ENCODE measurements around the gene TFEB. TPM values are rescaled to one million over a fixed set of nuclear protein-coding genes. Genes with fewer than 3 reads are reported as not detected.

The TFEB gene
- polyA plus RNA-seq, 1 donor (not counting 4 experiments of a cell fraction or from before 2014, with no cell fraction given): 4.3 TPM

DNA sequence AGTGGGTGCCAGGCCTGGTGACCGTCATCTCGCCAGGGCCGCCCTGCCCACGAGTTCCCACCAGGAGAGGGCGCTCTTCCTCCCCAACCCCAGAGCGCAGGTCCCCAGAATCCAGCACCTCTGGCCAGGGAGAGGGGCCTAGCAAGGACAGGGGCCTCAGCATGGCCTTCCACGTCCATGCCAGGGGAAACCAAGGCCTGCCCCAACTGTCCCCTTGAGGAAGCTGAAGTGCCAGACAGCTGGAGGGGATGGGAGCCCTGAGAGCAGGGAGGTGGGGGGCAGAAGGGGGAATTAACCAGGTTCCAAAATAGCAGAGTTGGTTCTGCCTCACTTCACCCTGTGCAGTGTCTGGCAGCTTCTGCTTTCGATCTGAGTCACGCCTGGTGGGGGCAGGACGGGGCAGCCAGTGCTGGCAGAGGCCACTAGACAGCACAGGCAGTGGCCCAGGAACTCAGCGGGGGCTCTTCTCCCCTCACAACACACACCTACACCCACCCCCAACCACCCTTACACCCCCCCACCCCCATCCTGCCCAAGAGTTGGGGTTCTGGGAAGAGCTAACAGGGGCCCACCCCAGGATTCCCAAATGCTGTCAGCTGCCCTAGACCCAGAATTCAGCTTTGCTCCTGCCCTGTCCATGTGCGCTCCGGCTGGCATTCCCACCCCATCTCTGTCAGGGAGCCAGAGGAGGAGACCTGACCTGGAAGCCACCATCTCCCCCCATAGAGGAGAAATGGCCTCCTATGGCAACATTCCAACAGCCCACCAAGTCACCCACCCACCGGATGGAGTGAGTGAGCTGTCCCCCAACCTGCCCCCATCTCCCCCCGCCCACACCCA is 29.2 kb downstream of the TFEB start:
- Histone ChIP-seq H3K4me3 (ENCODE audit: control insufficient read depth in 2 of 3, extremely low read depth in 1 of 3, insufficient read depth in 2 of 3, low read depth in 1 of 3, low read length in 3 of 3) (no peak overlapping the region), H3K27ac (ENCODE audit: control insufficient read depth, insufficient read depth, low read length) (no peak overlapping the region), H3K9ac (ENCODE audit: control insufficient read depth, extremely low read depth, insufficient read depth, low read length) (no peak overlapping the region), H3K9me3 (ENCODE audit: control insufficient read depth, low read depth, low read length) (no peaks in the 10 kb centered on the region), H3K36me3 (ENCODE audit: control insufficient read depth in 2 of 2, extremely low read depth in 1 of 2, insufficient read depth in 2 of 2, low read length in 2 of 2) (peaks cover 0 to under 1% of the 10 kb centered on the region in 2 experiments), H3K9me1 (ENCODE audit: control insufficient read depth, extremely low read depth, insufficient read depth, low read length) (no peaks in the 10 kb centered on the region), H3K4me1 (ENCODE audit: control insufficient read depth, extremely low read depth, insufficient read depth, low read length) (peaks cover 23% of the 10 kb centered on the region), H3K4me2 (ENCODE audit: control insufficient read depth, extremely low read depth, insufficient read depth, low read depth, low read length) (peak overlapping the region; percentile 36), H3K79me2 (ENCODE audit: control insufficient read depth, insufficient read depth, low read length) (no peaks in the 10 kb centered on the region), H4K20me1 (ENCODE audit: control insufficient read depth, extremely low read depth, insufficient read depth, low read length) (no peaks in the 10 kb centered on the region), H2AFZ (ENCODE audit: control insufficient read depth, low read length) (peak overlapping the region; percentile 20), H3K27me3 (ENCODE audit: control insufficient read depth, extremely low read depth, insufficient read depth, low read length) (no peaks in the 10 kb centered on the region)
- TF ChIP-seq, protein P1, sequence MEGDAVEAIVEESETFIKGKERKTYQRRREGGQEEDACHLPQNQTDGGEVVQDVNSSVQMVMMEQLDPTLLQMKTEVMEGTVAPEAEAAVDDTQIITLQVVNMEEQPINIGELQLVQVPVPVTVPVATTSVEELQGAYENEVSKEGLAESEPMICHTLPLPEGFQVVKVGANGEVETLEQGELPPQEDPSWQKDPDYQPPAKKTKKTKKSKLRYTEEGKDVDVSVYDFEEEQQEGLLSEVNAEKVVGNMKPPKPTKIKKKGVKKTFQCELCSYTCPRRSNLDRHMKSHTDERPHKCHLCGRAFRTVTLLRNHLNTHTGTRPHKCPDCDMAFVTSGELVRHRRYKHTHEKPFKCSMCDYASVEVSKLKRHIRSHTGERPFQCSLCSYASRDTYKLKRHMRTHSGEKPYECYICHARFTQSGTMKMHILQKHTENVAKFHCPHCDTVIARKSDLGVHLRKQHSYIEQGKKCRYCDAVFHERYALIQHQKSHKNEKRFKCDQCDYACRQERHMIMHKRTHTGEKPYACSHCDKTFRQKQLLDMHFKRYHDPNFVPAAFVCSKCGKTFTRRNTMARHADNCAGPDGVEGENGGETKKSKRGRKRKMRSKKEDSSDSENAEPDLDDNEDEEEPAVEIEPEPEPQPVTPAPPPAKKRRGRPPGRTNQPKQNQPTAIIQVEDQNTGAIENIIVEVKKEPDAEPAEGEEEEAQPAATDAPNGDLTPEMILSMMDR (optimal IDR thresholded peaks at IDR 0.05 in 1 of 3, IDR thresholded peaks at IDR 0.05 in 1 of 3, conservative IDR thresholded peaks at IDR 0.05 in 1 of 3; ENCODE audit: extremely low read depth in 1 of 3, insufficient read depth in 2 of 3, low read length in 3 of 3): peak in 2 of 3 experiments; percentile 67 to 88
- TF ChIP-seq EZH2 (IDR thresholded peaks at IDR 0.05; ENCODE audit: low read length): no peak
- DNase-seq (ENCODE audit: low read depth, low spot score) (no peak), FAIRE-seq (peak; percentile 32)
- dilution Hi-C loops (cut with MboI; ENCODE audit: extremely low pct_ligation_motif_present, low sequenced_read_pairs): no loop called here

DNA sequence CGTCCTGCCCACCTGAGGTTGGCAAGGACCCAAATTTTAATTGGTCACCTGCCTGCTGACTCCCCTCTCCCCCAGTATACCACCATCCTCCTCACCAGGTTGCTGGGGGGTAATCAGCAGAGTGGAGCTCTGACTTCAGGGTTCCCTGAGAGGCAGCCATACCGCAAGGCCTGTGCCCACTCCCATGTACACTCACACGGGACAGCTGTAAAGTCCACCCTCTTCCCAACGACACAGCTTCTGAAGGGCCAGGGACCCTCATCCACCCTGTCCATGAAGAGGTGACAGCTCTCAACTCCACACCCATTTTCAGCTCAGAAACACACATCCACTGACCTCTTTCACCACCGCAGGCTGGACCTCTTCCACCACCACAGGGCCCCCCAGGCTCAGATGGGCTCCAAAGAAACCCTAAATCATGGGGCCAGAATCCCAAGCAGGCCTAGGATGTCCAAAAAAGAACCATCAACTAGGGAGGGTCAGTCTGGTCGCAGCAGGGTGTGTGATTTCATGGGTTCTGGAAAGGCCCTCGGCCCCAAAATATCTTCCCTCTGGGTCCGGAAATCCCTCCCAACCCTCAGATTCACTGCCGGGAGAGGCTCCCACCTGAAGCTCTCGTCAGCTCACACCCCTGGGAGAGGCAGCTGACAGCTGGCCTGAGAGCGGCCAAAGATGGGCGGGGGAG is 30.0 kb downstream of the TFEB start:
- Histone ChIP-seq H4K20me1 (ENCODE audit: control insufficient read depth, extremely low read depth, insufficient read depth, low read length) (no peaks in the 10 kb centered on the region), H2AFZ (ENCODE audit: control insufficient read depth, low read length) (peak overlapping the region; percentile 20), H3K27me3 (ENCODE audit: control insufficient read depth, extremely low read depth, insufficient read depth, low read length) (no peaks in the 10 kb centered on the region), H3K36me3 (ENCODE audit: control insufficient read depth in 2 of 2, extremely low read depth in 1 of 2, insufficient read depth in 2 of 2, low read length in 2 of 2) (no peaks in the 10 kb centered on the region), H3K9me1 (ENCODE audit: control insufficient read depth, extremely low read depth, insufficient read depth, low read length) (no peaks in the 10 kb centered on the region), H3K79me2 (ENCODE audit: control insufficient read depth, insufficient read depth, low read length) (no peaks in the 10 kb centered on the region), H3K9me3 (ENCODE audit: control insufficient read depth, low read depth, low read length) (no peaks in the 10 kb centered on the region), H3K4me1 (ENCODE audit: control insufficient read depth, extremely low read depth, insufficient read depth, low read length) (peaks cover 23% of the 10 kb centered on the region), H3K9ac (ENCODE audit: control insufficient read depth, extremely low read depth, insufficient read depth, low read length) (no peak overlapping the region), H3K4me2 (ENCODE audit: control insufficient read depth, extremely low read depth, insufficient read depth, low read depth, low read length) (peak overlapping the region; percentile 2), H3K27ac (ENCODE audit: control insufficient read depth, insufficient read depth, low read length) (no peak overlapping the region), H3K4me3 (ENCODE audit: control insufficient read depth in 2 of 3, extremely low read depth in 1 of 3, insufficient read depth in 2 of 3, low read depth in 1 of 3, low read length in 3 of 3) (no peak overlapping the region)
- DNase-seq (ENCODE audit: low read depth, low spot score) (no peak), FAIRE-seq (no peak)
- no peak for TF ChIP-seq EZH2 (IDR thresholded peaks at IDR 0.05; ENCODE audit: low read length)
- TF ChIP-seq, protein P1 (optimal IDR thresholded peaks at IDR 0.05 in 1 of 3, IDR thresholded peaks at IDR 0.05 in 1 of 3, conservative IDR thresholded peaks at IDR 0.05 in 1 of 3; ENCODE audit: extremely low read depth in 1 of 3, insufficient read depth in 2 of 3, low read length in 3 of 3): no peak
- dilution Hi-C loops (cut with MboI; ENCODE audit: extremely low pct_ligation_motif_present, low sequenced_read_pairs): no loop called here
